Tibial nerve (tissue), 3 donors: ENCODE results near the gene RANBP17.

Source experiments
- POLR2A ChIP-seq, 2 donors: fragments of 450-650 bp; IDR thresholded peaks; one replicate each; pipeline ENCODE4 v1.6.1; 2017; ENCODE audit warnings: antibody characterized with exemption in 2 of 2, mild to moderate bottlenecking in 2 of 2, moderate library complexity in 2 of 2
- TF ChIP-seq, protein P1 (sequence below), 5 experiments: fragments of 200-600 bp in 3 of 5; fragments of 450-650 bp in 2 of 5; sonication (generic) in 3 of 5; IDR thresholded peaks; one replicate each; pipeline ENCODE4 v1.5.1; 2016 to 2019; ENCODE audit warnings: antibody characterized with exemption in 5 of 5, mild to moderate bottlenecking in 3 of 5, moderate library complexity in 2 of 5

DNA sequence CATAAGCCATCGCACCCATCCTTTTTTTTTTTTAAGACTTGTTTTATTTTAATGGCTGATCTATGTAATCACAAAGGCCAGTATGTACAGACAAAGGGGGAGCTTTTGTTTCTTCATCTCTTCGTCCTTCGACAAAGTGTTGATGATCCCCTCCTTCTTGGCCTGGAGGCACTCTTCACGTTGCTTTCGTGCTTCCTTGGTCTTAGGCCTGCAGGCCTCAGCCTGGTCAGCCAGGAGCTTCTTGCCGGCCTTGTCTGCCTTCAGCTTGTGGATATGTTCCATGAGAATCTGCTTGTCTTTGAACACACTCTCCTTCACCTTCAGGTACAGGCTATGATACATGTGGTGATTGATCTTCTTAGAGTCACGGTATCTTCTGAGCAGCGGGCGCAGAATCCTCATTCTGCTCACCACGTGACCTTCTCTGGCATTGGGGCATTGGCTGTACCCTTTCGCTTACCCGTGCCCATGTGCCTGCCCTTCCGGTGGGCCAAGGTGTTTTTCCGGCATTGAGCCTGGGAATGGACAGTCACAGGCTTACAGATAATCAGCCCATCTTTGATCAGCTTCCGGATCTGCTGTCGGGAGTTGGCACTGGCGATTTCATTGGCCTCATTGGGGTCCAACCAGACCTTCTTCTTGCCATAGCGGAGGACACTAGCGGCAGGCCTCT, 483.3 kb downstream of the RANBP17 start:
- no peak for TF ChIP-seq POLR2A (IDR thresholded peaks at IDR 0.05)
- TF ChIP-seq, protein P1, sequence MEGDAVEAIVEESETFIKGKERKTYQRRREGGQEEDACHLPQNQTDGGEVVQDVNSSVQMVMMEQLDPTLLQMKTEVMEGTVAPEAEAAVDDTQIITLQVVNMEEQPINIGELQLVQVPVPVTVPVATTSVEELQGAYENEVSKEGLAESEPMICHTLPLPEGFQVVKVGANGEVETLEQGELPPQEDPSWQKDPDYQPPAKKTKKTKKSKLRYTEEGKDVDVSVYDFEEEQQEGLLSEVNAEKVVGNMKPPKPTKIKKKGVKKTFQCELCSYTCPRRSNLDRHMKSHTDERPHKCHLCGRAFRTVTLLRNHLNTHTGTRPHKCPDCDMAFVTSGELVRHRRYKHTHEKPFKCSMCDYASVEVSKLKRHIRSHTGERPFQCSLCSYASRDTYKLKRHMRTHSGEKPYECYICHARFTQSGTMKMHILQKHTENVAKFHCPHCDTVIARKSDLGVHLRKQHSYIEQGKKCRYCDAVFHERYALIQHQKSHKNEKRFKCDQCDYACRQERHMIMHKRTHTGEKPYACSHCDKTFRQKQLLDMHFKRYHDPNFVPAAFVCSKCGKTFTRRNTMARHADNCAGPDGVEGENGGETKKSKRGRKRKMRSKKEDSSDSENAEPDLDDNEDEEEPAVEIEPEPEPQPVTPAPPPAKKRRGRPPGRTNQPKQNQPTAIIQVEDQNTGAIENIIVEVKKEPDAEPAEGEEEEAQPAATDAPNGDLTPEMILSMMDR (IDR thresholded peaks at IDR 0.05) = no peak
